Hepatocyte (in vitro differentiated cells): ENCODE measurements around the gene FCAR. TPM values are rescaled to one million over a fixed set of nuclear protein-coding genes. Genes with fewer than 3 reads are reported as not detected.

ENCODE experiments used
- DNase-seq: peaks from one replicate; pipeline ENCODE4 v3.0.0-alpha.2; 2016; ENCODE audit warnings: low spot score
- H2AFZ ChIP-seq: fragments of 200-600 bp; sonication (generic); 2 replicates; pipeline ENCODE4 v1.6.0; 2016; ENCODE audit warnings: antibody characterized with exemption, mild to moderate bottlenecking
- H3K27ac ChIP-seq: fragments of 200-600 bp; sonication (generic); 2 replicates; pipeline ENCODE4 v1.5.1; 2016; ENCODE audit warnings: mild to moderate bottlenecking
- H3K27me3 ChIP-seq: fragments of 200-600 bp; sonication (generic); 2 replicates; pipeline ENCODE4 v1.6.1; 2016
- H3K36me3 ChIP-seq: fragments of 200-600 bp; sonication (generic); replicated peaks from 2 replicates; pipeline ENCODE4 v1.5.1; 2016; ENCODE audit warnings: low read depth; ENCODE audit not compliant: insufficient read depth
- H3K4me1 ChIP-seq: fragments of 200-600 bp; sonication (generic); 2 replicates; pipeline ENCODE4 v1.5.1; 2016; ENCODE audit warnings: mild to moderate bottlenecking, moderate library complexity; ENCODE audit not compliant: insufficient read depth
- H3K4me2 ChIP-seq: fragments of 200-600 bp; sonication (generic); 2 replicates; pipeline ENCODE4 v1.6.0; 2016
- H3K4me3 ChIP-seq: fragments of 200-600 bp; sonication (generic); 2 replicates; pipeline ENCODE4 v1.5.1; 2016; ENCODE audit warnings: mild to moderate bottlenecking
- H3K79me2 ChIP-seq: fragments of 200-600 bp; sonication (generic); 2 replicates; pipeline ENCODE4 v1.6.0; 2017; ENCODE audit warnings: mild to moderate bottlenecking
- H3K9me2 ChIP-seq: fragments of 200-600 bp; sonication (generic); replicated peaks from 2 replicates; pipeline ENCODE4 v1.6.0; 2017; ENCODE audit warnings: mild to moderate bottlenecking; ENCODE audit not compliant: insufficient read depth
- H3K9me3 ChIP-seq: fragments of 200-600 bp; sonication (generic); 2 replicates; pipeline ENCODE4 v1.5.1; 2016; ENCODE audit warnings: low read depth, mild to moderate bottlenecking
- H4K20me1 ChIP-seq: fragments of 200-600 bp; sonication (generic); 2 replicates; pipeline ENCODE4 v1.6.0; 2016; ENCODE audit warnings: mild to moderate bottlenecking; ENCODE audit not compliant: insufficient read depth, poor library complexity, severe bottlenecking
- CTCF ChIP-seq: fragments of 200-600 bp; sonication (generic); IDR thresholded peaks from 2 replicates; pipeline ENCODE4 v1.5.1; 2016; ENCODE audit warnings: antibody characterized with exemption, mild to moderate bottlenecking; ENCODE audit not compliant: poor library complexity
- EZH2 ChIP-seq: fragments of 200-600 bp; sonication (generic); IDR thresholded peaks from 2 replicates; pipeline ENCODE4 v1.6.1; 2016; ENCODE audit warnings: antibody characterized with exemption, mild to moderate bottlenecking, borderline replicate concordance
- EZH2phosphoT487 ChIP-seq: fragments of 200-600 bp; sonication (generic); IDR thresholded peaks from one replicate; pipeline ENCODE4 v1.6.1; 2018; ENCODE audit warnings: antibody characterized with exemption, mild to moderate bottlenecking, low read depth, moderate library complexity; ENCODE audit not compliant: unreplicated experiment, severe bottlenecking
- WGBS: methylation state at CpG from one replicate; pipeline ENCODE4 v1.1.6; 2016; ENCODE audit warnings: low lambda C conversion rate; ENCODE audit errors: missing lambda C conversion rate; 5-methylcytosine and 5-hydroxymethylcytosine counted together
- polyA plus RNA-seq: library from polyadenylated mRNA; unstranded; fragments of >200 nt; fragmentation: Nextera tagmentation; extraction: Ambion mirVana; gene quantifications from 2 replicates; pipeline ENCODE4 v1.2.1, GENCODE V29; 2016
- total RNA-seq: library from RNA; depleted of rRNA; stranded (reverse); fragments of >200 nt; gene quantifications from 2 replicates; pipeline ENCODE4 v1.2.3, GENCODE V29; 2014

FCAR gene
- total and polyA plus RNA-seq, 2 experiments from 2014 or later, result not detected

DNA sequence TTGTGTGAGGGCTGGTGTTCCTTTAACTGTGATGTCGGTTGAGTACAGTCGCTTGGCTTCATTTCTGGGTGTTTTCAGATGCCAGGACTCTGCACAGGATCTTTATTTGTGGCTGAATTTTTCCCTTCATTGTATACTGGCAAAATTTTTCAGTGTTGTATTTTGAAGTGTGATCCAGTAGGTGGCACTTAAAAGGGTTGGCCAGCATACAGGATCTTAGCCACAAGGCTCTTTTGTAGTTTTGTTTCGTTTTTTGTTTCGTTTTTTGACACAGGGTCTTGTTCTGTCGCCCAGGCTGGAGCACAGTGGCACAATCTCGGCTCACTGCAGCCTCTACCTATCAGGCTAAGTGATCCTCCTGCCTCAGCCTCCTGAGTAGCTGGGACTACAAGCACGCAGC, 8.7 kb downstream of the FCAR start:
- Histone ChIP-seq H4K20me1 (no peaks in the 10 kb centered on the region), H2AFZ (no peak overlapping the region), H3K4me3 (no peak overlapping the region), H3K4me1 (no peaks in the 10 kb centered on the region), H3K4me2 (no peak overlapping the region), H3K27me3 (no peaks in the 10 kb centered on the region), H3K79me2 (no peaks in the 10 kb centered on the region), H3K27ac (no peak overlapping the region), H3K36me3 (no peaks in the 10 kb centered on the region), H3K9me3 (no peaks in the 10 kb centered on the region), H3K9me2 (no peaks in the 10 kb centered on the region)
- 78% methylated on average over 7 of the region's 7 CpGs for WGBS
- TF ChIP-seq EZH2phosphoT487, result no peak
- TF ChIP-seq EZH2, result no peak
- DNase-seq, result no peak

GRCh38 chr19:54883228-54883627, 9.2 kb downstream of the FCAR start:
- TF ChIP-seq EZH2phosphoT487 (no peak), CTCF (no peak), EZH2 (no peak)
- no peak for DNase-seq
- Histone ChIP-seq H3K27me3 (no peaks in the 10 kb centered on the region), H3K4me3 (no peak overlapping the region), H3K4me1 (no peaks in the 10 kb centered on the region), H3K9me2 (no peaks in the 10 kb centered on the region), H3K27ac (no peak overlapping the region), H3K4me2 (no peak overlapping the region), H3K36me3 (no peaks in the 10 kb centered on the region), H3K9me3 (no peaks in the 10 kb centered on the region), H3K79me2 (no peaks in the 10 kb centered on the region), H4K20me1 (no peaks in the 10 kb centered on the region), H2AFZ (no peak overlapping the region)
- WGBS, result 89% methylated on average over 9 of the region's 9 CpGs

DNA sequence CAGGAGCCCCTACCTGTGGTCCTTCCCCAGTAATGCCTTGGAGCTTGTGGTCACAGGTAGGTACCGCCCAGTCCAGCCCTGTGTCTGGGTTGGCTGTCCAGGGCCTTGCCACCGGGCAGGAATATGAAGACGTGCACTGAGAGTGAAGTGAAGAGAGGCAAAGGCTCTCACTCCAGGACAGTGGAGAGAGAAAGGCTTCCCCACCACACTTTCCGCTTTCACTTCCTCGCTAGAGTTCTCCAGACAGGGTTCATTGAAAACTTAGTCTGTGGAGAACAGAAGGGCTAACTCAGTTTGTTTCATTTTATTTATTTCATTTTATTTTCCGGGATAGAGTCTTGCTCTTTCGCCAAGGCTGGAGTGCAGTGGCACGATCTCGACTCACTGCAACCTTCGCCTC, 14.2 kb downstream of the FCAR start:
- Histone ChIP-seq H3K4me3 (no peak overlapping the region), H3K4me2 (no peak overlapping the region), H3K9me3 (no peaks in the 10 kb centered on the region), H3K27ac (no peak overlapping the region), H2AFZ (no peak overlapping the region), H3K79me2 (no peaks in the 10 kb centered on the region), H3K27me3 (no peaks in the 10 kb centered on the region), H3K4me1 (no peaks in the 10 kb centered on the region), H3K36me3 (no peaks in the 10 kb centered on the region), H3K9me2 (no peaks in the 10 kb centered on the region), H4K20me1 (no peaks in the 10 kb centered on the region)
- 94% methylated on average over 10 of the region's 10 CpGs for WGBS
- TF ChIP-seq CTCF, result no peak
- TF ChIP-seq EZH2phosphoT487, result no peak
- TF ChIP-seq EZH2, result no peak
- DNase-seq, result no peak

GRCh38 chr19:54889566-54889965, 15.5 kb downstream of the FCAR start:
- Histone ChIP-seq H3K4me3 (no peak overlapping the region), H3K36me3 (no peaks in the 10 kb centered on the region), H3K9me2 (no peaks in the 10 kb centered on the region), H3K79me2 (no peaks in the 10 kb centered on the region), H3K27ac (no peak overlapping the region), H3K4me2 (no peak overlapping the region), H4K20me1 (no peaks in the 10 kb centered on the region), H3K9me3 (no peaks in the 10 kb centered on the region), H3K27me3 (no peaks in the 10 kb centered on the region), H2AFZ (no peak overlapping the region), H3K4me1 (no peaks in the 10 kb centered on the region)
- TF ChIP-seq EZH2 (no peak), EZH2phosphoT487 (no peak), CTCF (no peak)
- no peak for DNase-seq
- WGBS, result 87% methylated on average over 11 of the region's 11 CpGs
